ENCODE measurements around the gene B4GALNT3.

B4GALNT3 gene

GRCh38 chr12:544941-545635 lies 85.3 kb downstream of the B4GALNT3 start:
- no peak for DNase-seq (ENCODE audit: low read depth in 1 of 2, low spot score in 1 of 2)
- TF ChIP-seq, protein P1, sequence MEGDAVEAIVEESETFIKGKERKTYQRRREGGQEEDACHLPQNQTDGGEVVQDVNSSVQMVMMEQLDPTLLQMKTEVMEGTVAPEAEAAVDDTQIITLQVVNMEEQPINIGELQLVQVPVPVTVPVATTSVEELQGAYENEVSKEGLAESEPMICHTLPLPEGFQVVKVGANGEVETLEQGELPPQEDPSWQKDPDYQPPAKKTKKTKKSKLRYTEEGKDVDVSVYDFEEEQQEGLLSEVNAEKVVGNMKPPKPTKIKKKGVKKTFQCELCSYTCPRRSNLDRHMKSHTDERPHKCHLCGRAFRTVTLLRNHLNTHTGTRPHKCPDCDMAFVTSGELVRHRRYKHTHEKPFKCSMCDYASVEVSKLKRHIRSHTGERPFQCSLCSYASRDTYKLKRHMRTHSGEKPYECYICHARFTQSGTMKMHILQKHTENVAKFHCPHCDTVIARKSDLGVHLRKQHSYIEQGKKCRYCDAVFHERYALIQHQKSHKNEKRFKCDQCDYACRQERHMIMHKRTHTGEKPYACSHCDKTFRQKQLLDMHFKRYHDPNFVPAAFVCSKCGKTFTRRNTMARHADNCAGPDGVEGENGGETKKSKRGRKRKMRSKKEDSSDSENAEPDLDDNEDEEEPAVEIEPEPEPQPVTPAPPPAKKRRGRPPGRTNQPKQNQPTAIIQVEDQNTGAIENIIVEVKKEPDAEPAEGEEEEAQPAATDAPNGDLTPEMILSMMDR (IDR thresholded peaks at IDR 0.05; ENCODE audit: insufficient read depth, low read length) = no peak
- TF ChIP-seq SPI1 (IDR thresholded peaks at IDR 0.05; ENCODE audit: borderline replicate concordance, low read depth) (no peak), GABPA (IDR thresholded peaks at IDR 0.05; ENCODE audit: low read depth) (no peak), POLR2AphosphoS5 (IDR thresholded peaks at IDR 0.05; ENCODE audit: low read depth) (no peak), REST (IDR thresholded peaks at IDR 0.05; ENCODE audit: insufficient replicate concordance, low read depth) (no peak)
- Histone ChIP-seq H3K27me3 (ENCODE audit: insufficient read depth, poor library complexity, severe bottlenecking) (no peaks in the 10 kb centered on the region), H3K27ac (replicated peaks) (no peak overlapping the region), H3K4me3 (replicated peaks; ENCODE audit: insufficient read depth, low read length) (no peak overlapping the region)

DNA sequence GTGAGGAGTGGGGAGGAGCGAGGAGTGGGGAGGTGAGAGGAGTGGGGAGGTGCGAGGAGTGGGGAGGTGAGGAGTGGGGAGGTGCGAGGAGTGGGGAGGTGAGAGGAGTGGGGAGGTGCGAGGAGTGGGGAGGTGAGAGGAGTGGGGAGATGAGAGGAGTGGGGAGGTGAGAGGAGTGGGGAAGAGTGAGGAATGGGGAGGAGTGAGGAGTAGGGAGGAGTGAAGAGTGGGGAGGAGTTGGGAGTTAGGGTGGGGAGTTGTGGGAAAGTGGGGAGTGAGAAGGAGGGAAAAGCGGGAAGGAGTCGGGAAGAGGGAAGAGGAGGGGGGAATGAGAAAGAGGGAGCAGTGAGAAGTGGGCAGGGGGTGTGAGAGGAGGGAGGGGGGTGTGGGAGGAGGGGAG lies 86.1 kb downstream of the B4GALNT3 start:
- TF ChIP-seq SPI1 (IDR thresholded peaks at IDR 0.05; ENCODE audit: borderline replicate concordance, low read depth) (no peak), POLR2AphosphoS5 (IDR thresholded peaks at IDR 0.05; ENCODE audit: low read depth) (no peak), GABPA (IDR thresholded peaks at IDR 0.05; ENCODE audit: low read depth) (no peak), REST (IDR thresholded peaks at IDR 0.05; ENCODE audit: insufficient replicate concordance, low read depth) (no peak)
- TF ChIP-seq, protein P1 (IDR thresholded peaks at IDR 0.05; ENCODE audit: insufficient read depth, low read length) = no peak
- Histone ChIP-seq H3K27ac (replicated peaks) (no peak overlapping the region), H3K4me3 (replicated peaks; ENCODE audit: insufficient read depth, low read length) (no peak overlapping the region), H3K27me3 (ENCODE audit: insufficient read depth, poor library complexity, severe bottlenecking) (no peaks in the 10 kb centered on the region)
- DNase-seq (ENCODE audit: low read depth in 1 of 2, low spot score in 1 of 2) = no peak

- TF ChIP-seq POLR2AphosphoS5 (IDR thresholded peaks at IDR 0.05; ENCODE audit: low read depth) (no peak), REST (IDR thresholded peaks at IDR 0.05; ENCODE audit: insufficient replicate concordance, low read depth) (no peak), SPI1 (IDR thresholded peaks at IDR 0.05; ENCODE audit: borderline replicate concordance, low read depth) (peak; percentile 73; the same call in 1 of the 2 replicates)
- peak overlapping the region; percentile 15 for H3K4me3 ChIP-seq (replicated peaks; ENCODE audit: insufficient read depth, low read length)
- no peak overlapping the region for H3K27ac ChIP-seq (replicated peaks)
- peak in 1 of 2 experiments; percentile 57 for DNase-seq (ENCODE audit: low read depth in 1 of 2, low spot score in 1 of 2)
- H3K27me3 ChIP-seq (ENCODE audit: insufficient read depth, poor library complexity, severe bottlenecking) = no peaks in the 10 kb centered on the region
Measured at GRCh38 chr12:546265-546919, 86.7 kb downstream of the B4GALNT3 start.
